Activated naive CD8-positive, alpha-beta T cell treated with anti-CD3 and anti-CD28 coated beads, Interleukin-2, amount 10 ng/mL, durations not matched to agents 7 days and 5 days (primary cell): ENCODE measurements around the gene KRT2. TPM values are rescaled to one million over a fixed set of nuclear protein-coding genes. Genes with fewer than 3 reads are reported as not detected.

ENCODE experiments used
- ATAC-seq: fragments of 150-1000 bp; cut with Tn5 transposase; one replicate; pipeline ENCODE4 v1.10.0; 2021; ENCODE audit warnings: low read depth, moderate library complexity
- POLR2A ChIA-PET: fragments of 350-600 bp; sonication (Branson Sonifier 250); formaldehyde crosslinking; loops from one replicate; lab custom pipeline; 2021; ENCODE audit warnings: antibody characterized with exemption; lab: Charles Lee
- DNase-seq: peaks from one replicate; pipeline ENCODE4 v3.0.0; 2021
- H3K27ac Mint-ChIP-seq: one replicate; pipeline ENCODE4 v1.8.0; 2022; ENCODE audit warnings: mild to moderate bottlenecking, mixed read lengths
- H3K27me3 Mint-ChIP-seq: one replicate; pipeline ENCODE4 v1.8.0; 2022; ENCODE audit warnings: mild to moderate bottlenecking, moderate library complexity, mixed read lengths
- H3K36me3 Mint-ChIP-seq: one replicate; pipeline ENCODE4 v1.8.0; 2021; ENCODE audit warnings: mild to moderate bottlenecking, mixed read lengths
- H3K4me1 Mint-ChIP-seq: one replicate; pipeline ENCODE4 v1.8.0; 2021; ENCODE audit warnings: mixed read lengths
- H3K4me3 Mint-ChIP-seq: one replicate; pipeline ENCODE4 v1.8.0; 2022; ENCODE audit warnings: mild to moderate bottlenecking, moderate library complexity, mixed read lengths
- H3K9me3 Mint-ChIP-seq: one replicate; pipeline ENCODE4 v1.8.0; 2021; ENCODE audit warnings: mixed read lengths
- total RNA-seq, 2 experiments: library from RNA; stranded (reverse); gene quantifications; one replicate each; pipeline ENCODE4 v1.2.3, GENCODE V29; 2021

KRT2 gene
- total RNA-seq, 2 experiments from 2014 or later, result not detected

GRCh38 chr12:52656616-52657015 lies 4.6 kb upstream of the KRT2 start:
- peaks cover 30% of the 10 kb centered on the region for H3K27me3 Mint-ChIP-seq
- no peak overlapping the region for H3K27ac Mint-ChIP-seq
- POLR2A ChIA-PET, result interaction anchor here (0.6 kb wide), 1 partner anchor 36 kb away, joined by 3 read pairs; no protein-coding TSS in a partner anchor

DNA sequence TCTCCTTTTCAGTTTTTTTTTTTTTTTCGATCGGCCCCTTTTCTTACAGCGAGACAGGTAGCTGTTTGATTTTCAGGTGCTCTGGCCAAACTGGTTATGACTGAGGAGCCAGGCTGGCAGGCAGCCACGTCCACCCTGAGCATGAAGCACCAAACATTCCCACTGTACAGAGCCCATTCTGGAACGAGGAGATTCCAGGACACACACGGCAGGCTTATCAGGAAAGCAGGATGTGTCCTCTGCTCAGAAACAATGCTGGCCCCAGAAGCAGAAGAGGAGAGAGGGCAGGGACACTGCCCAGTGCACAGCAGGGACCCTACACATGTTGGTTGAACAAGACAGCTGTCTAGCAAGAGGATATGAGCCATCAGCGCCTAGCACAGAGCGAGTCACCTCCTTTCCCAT lies 3.7 kb upstream of the KRT2 start:
- no peak for ATAC-seq
- POLR2A ChIA-PET, result interaction anchor here (0.6 to 0.7 kb wide), 2 partner anchors 34 to 35 kb away, joined by 3 read pairs; no protein-coding TSS in a partner anchor
- Mint-ChIP-seq H3K27me3 (peaks cover 30% of the 10 kb centered on the region), H3K36me3 (no peaks in the 10 kb centered on the region), H3K4me1 (peaks cover 7% of the 10 kb centered on the region), H3K4me3 (no peak overlapping the region), H3K9me3 (no peaks in the 10 kb centered on the region), H3K27ac (no peak overlapping the region)
- DNase-seq, result no peak

More at GRCh38 chr12:52656616-52657015, 4.6 kb upstream of the KRT2 start:
- no peak overlapping the region for H3K4me3 Mint-ChIP-seq
- H3K4me1 Mint-ChIP-seq, result peaks cover 7% of the 10 kb centered on the region
- H3K36me3 Mint-ChIP-seq, result no peaks in the 10 kb centered on the region
- H3K9me3 Mint-ChIP-seq, result no peaks in the 10 kb centered on the region
- ATAC-seq (no peak), DNase-seq (no peak)

DNA sequence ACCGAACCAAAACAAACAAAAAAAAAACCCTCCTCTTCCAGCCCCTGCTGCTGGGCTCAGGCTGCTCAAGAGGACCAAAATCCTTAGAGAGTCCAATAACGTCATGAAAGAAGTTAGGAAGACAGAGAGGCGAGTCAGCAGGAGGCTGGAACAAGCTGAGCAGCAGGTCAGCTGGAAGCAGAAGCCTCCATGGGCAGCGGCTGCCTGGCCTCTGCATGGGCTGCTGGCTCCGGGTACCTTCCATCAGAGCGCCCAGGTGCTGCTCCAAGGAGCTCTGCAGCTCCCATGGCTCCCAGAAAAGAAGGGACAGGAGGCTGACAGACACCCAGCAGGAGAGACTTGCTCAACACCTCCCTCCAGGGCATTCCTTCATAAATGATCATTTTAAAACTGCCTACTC lies 3.2 kb upstream of the KRT2 start:
- peaks cover 30% of the 10 kb centered on the region for H3K27me3 Mint-ChIP-seq
- H3K36me3 Mint-ChIP-seq, result no peaks in the 10 kb centered on the region
- no peak overlapping the region for H3K4me3 Mint-ChIP-seq
- DNase-seq (no peak), ATAC-seq (no peak)
- peaks cover 7% of the 10 kb centered on the region for H3K4me1 Mint-ChIP-seq
- no peaks in the 10 kb centered on the region for H3K9me3 Mint-ChIP-seq
- POLR2A ChIA-PET, result interaction anchor here (0.7 kb wide), 1 partner anchor 34 kb away, joined by 3 read pairs; no protein-coding TSS in a partner anchor
- H3K27ac Mint-ChIP-seq, result no peak overlapping the region

- POLR2A ChIA-PET, result no interaction called here
- no peaks in the 10 kb centered on the region for H3K36me3 Mint-ChIP-seq
- H3K27me3 Mint-ChIP-seq, result peaks cover 13% of the 10 kb centered on the region
- no peaks in the 10 kb centered on the region for H3K9me3 Mint-ChIP-seq
- H3K4me1 Mint-ChIP-seq, result peaks cover 38% of the 10 kb centered on the region
- no peak overlapping the region for H3K27ac Mint-ChIP-seq
- H3K4me3 Mint-ChIP-seq, result no peak overlapping the region
- ATAC-seq (no peak), DNase-seq (no peak)
Measured at GRCh38 chr12:52650520-52651081, 1.4 kb downstream of the KRT2 start.

DNA sequence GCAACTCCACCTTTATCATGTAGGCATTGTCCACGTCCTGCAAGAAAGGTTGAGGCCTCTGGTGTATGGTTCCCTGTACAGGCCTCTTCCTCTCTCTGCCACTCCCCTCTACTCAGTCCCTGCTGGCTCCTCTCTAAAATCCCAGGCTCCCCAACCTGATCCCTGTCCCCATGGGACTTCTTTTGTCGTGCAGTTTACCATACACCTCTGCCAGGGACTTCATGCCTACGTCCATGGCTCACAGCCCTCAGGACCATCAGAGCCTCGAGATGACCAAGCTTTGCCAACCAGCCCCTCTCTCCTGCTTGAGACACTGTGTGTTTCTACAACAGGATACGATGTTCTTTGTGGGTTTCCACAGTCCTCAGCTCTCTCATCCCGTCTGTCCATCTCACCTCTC lies 2.9 kb downstream of the KRT2 start:
- Mint-ChIP-seq H3K4me1 (peaks cover 47% of the 10 kb centered on the region), H3K27ac (peak overlapping the region; percentile 57), H3K4me3 (no peak overlapping the region), H3K36me3 (peaks cover 2% of the 10 kb centered on the region), H3K27me3 (no peaks in the 10 kb centered on the region), H3K9me3 (peaks cover 2% of the 10 kb centered on the region)
- POLR2A ChIA-PET, result interaction anchor here (0.8 kb wide), 1 partner anchor 16 kb away, joined by 3 read pairs; no protein-coding TSS in a partner anchor
- ATAC-seq (no peak), DNase-seq (no peak)

- peaks cover 49% of the 10 kb centered on the region for H3K4me1 Mint-ChIP-seq
- no peak overlapping the region for H3K4me3 Mint-ChIP-seq
- DNase-seq (no peak), ATAC-seq (no peak)
- no peaks in the 10 kb centered on the region for H3K27me3 Mint-ChIP-seq
- POLR2A ChIA-PET, result interaction anchor here (0.6 to 0.8 kb wide), 2 partner anchors 15 to 579 kb away, joined by 3 read pairs; no protein-coding TSS in a partner anchor
- H3K27ac Mint-ChIP-seq, result peak overlapping the region; percentile 44
- peaks cover 2% of the 10 kb centered on the region for H3K9me3 Mint-ChIP-seq
- H3K36me3 Mint-ChIP-seq, result peaks cover 4% of the 10 kb centered on the region
Measured at GRCh38 chr12:52648012-52648550, 3.9 kb downstream of the KRT2 start.

DNA sequence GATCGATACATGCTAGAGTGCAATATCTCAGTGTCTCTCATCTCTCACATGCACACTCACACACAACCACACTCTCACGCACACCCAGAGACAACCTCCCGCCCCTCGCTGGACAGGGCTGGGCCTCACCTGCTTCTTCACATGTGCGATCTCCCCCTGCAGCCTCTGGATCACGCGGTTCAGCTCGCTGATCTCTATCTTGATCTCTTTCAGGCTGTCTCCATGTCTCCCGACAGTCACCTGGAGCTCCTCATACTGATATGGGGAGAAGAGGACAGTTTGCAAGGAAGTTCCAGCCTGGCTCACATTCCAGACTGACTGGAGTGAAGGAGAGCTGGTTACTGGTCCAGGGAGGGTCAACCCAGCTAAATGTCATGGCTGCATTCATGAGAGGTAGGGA lies 4.4 kb downstream of the KRT2 start:
- no peak for DNase-seq
- peak overlapping the region; percentile 94 for H3K27ac Mint-ChIP-seq
- peaks cover 2% of the 10 kb centered on the region for H3K9me3 Mint-ChIP-seq
- no peak for ATAC-seq
- no peaks in the 10 kb centered on the region for H3K27me3 Mint-ChIP-seq
- H3K36me3 Mint-ChIP-seq, result peaks cover 5% of the 10 kb centered on the region
- peaks cover 47% of the 10 kb centered on the region for H3K4me1 Mint-ChIP-seq
- POLR2A ChIA-PET, result interaction anchor here (1.2 kb wide), 1 partner anchor 19 kb away, joined by 4 read pairs; no protein-coding TSS in a partner anchor
- no peak overlapping the region for H3K4me3 Mint-ChIP-seq

- POLR2A ChIA-PET, result interaction anchor here (1.2 kb wide), 1 partner anchor 18 kb away, joined by 4 read pairs; no protein-coding TSS in a partner anchor
- Mint-ChIP-seq H3K27ac (peak overlapping the region; percentile 94), H3K9me3 (peaks cover 2% of the 10 kb centered on the region), H3K36me3 (peaks cover 5% of the 10 kb centered on the region), H3K27me3 (no peaks in the 10 kb centered on the region), H3K4me3 (no peak overlapping the region), H3K4me1 (peaks cover 48% of the 10 kb centered on the region)
- ATAC-seq (no peak), DNase-seq (no peak)
Measured at GRCh38 chr12:52646613-52647012, 5.4 kb downstream of the KRT2 start.

GRCh38 chr12:52645982-52646381 lies 6.0 kb downstream of the KRT2 start:
- ATAC-seq (no peak), DNase-seq (no peak)
- H3K27me3 Mint-ChIP-seq, result no peaks in the 10 kb centered on the region
- H3K4me3 Mint-ChIP-seq, result peak overlapping the region; percentile 60
- peak overlapping the region; percentile 94 for H3K27ac Mint-ChIP-seq
- POLR2A ChIA-PET, result no interaction called here
- H3K9me3 Mint-ChIP-seq, result peaks cover 2% of the 10 kb centered on the region
- H3K36me3 Mint-ChIP-seq, result peaks cover 5% of the 10 kb centered on the region
- peaks cover 50% of the 10 kb centered on the region for H3K4me1 Mint-ChIP-seq

- Mint-ChIP-seq H3K4me1 (peaks cover 50% of the 10 kb centered on the region), H3K4me3 (peak overlapping the region; percentile 60), H3K27me3 (no peaks in the 10 kb centered on the region), H3K36me3 (peaks cover 5% of the 10 kb centered on the region), H3K27ac (peak overlapping the region; percentile 94), H3K9me3 (peaks cover 2% of the 10 kb centered on the region)
- POLR2A ChIA-PET, result interaction anchor here (1.4 to 1.6 kb wide), 2 partner anchors 10 to 12 kb away, joined by 5 to 10 read pairs; no protein-coding TSS in a partner anchor
- peak; percentile 97 for ATAC-seq
- DNase-seq, result peak; percentile 56
Measured at GRCh38 chr12:52645120-52645761, 6.8 kb downstream of the KRT2 start.

- peaks cover 45% of the 10 kb centered on the region for H3K4me1 Mint-ChIP-seq
- peaks cover 2% of the 10 kb centered on the region for H3K9me3 Mint-ChIP-seq
- no peak for ATAC-seq
- no peak overlapping the region for H3K4me3 Mint-ChIP-seq
- POLR2A ChIA-PET, result interaction anchor here (1.6 kb wide), 1 partner anchor 11 kb away, joined by 5 read pairs; no protein-coding TSS in a partner anchor
- peaks cover 5% of the 10 kb centered on the region for H3K36me3 Mint-ChIP-seq
- H3K27me3 Mint-ChIP-seq, result no peaks in the 10 kb centered on the region
- peak overlapping the region; percentile 94 for H3K27ac Mint-ChIP-seq
- DNase-seq, result no peak
Measured at GRCh38 chr12:52644078-52644415, 8.0 kb downstream of the KRT2 start.

- ATAC-seq, result no peak
- Mint-ChIP-seq H3K9me3 (peaks cover 2% of the 10 kb centered on the region), H3K4me3 (no peak overlapping the region), H3K27ac (peak overlapping the region; percentile 6), H3K36me3 (peaks cover 5% of the 10 kb centered on the region), H3K4me1 (peaks cover 40% of the 10 kb centered on the region), H3K27me3 (no peaks in the 10 kb centered on the region)
- DNase-seq, result no peak
- POLR2A ChIA-PET, result interaction anchor here (1.2 kb wide), 1 partner anchor 10 kb away, joined by 5 read pairs; no protein-coding TSS in a partner anchor
Measured at GRCh38 chr12:52643233-52644077, 8.6 kb downstream of the KRT2 start.

DNA sequence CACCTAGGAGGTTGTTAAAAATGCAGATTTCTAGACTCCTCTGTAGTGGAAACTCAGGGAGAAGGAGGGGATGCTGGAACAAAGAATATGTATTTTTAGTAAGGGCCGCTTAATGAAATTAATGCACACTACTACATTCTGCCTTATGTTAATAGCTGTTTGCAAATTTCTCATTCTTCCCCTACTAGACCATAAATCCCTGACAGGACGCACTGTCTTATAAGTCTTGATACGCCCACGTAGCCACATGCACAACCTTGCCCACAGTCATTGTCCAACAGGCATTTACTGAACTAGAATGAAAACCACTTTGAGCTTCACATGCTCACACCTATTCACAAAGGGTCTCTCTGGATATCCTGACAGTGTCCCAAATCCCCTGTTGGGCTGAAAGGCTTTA lies 10.5 kb downstream of the KRT2 start:
- no peaks in the 10 kb centered on the region for H3K27me3 Mint-ChIP-seq
- no peak overlapping the region for H3K27ac Mint-ChIP-seq
- peaks cover 33% of the 10 kb centered on the region for H3K4me1 Mint-ChIP-seq
- H3K36me3 Mint-ChIP-seq, result peaks cover 5% of the 10 kb centered on the region
- ATAC-seq (no peak), DNase-seq (no peak)
- H3K9me3 Mint-ChIP-seq, result peaks cover 2% of the 10 kb centered on the region
- no peak overlapping the region for H3K4me3 Mint-ChIP-seq
- POLR2A ChIA-PET, result interaction anchor here (1.0 kb wide), 1 partner anchor 8 kb away, joined by 3 read pairs; no protein-coding TSS in a partner anchor
